NT2/D1 (cell line): Measurements from ENCODE around the gene REPS2.

Experiments
- DNase-seq: peaks from one replicate; pipeline ENCODE4 v3.0.0-alpha.2; 2011; ENCODE audit warnings: low read depth, low spot score
- H3K27me3 ChIP-seq: 2 replicates; pipeline ENCODE4 v1.6.0; 2011; ENCODE audit warnings: mild to moderate bottlenecking; ENCODE audit not compliant: insufficient read length, insufficient read depth
- H3K36me3 ChIP-seq: 2 replicates; pipeline ENCODE4 v1.6.1; 2011; ENCODE audit warnings: mild to moderate bottlenecking, low read length, mixed read lengths; ENCODE audit not compliant: insufficient read depth, insufficient read length
- H3K4me1 ChIP-seq: 2 replicates; pipeline ENCODE4 v1.5.1; 2011; ENCODE audit not compliant: insufficient read depth, insufficient read length
- H3K4me3 ChIP-seq: 2 replicates; pipeline ENCODE4 v1.5.1; 2011; ENCODE audit warnings: low read depth; ENCODE audit not compliant: insufficient read length
- H3K9ac ChIP-seq: 2 replicates; pipeline ENCODE4 v1.6.0; 2011; ENCODE audit warnings: low read depth; ENCODE audit not compliant: insufficient read length
- H3K9me3 ChIP-seq: 2 replicates; pipeline ENCODE4 v1.5.1; 2011; ENCODE audit warnings: mild to moderate bottlenecking, low read length; ENCODE audit not compliant: insufficient read depth
- SUZ12 ChIP-seq: IDR thresholded peaks from 2 replicates; pipeline ENCODE4 v1.6.1; 2011; ENCODE audit not compliant: insufficient read length, insufficient read depth; ENCODE audit errors: extremely low read depth
- YY1 ChIP-seq: IDR thresholded peaks from 2 replicates; pipeline ENCODE4 v1.6.1; 2011; ENCODE audit not compliant: insufficient read length, insufficient read depth
- ZNF274 ChIP-seq: IDR thresholded peaks from 2 replicates; pipeline ENCODE4 v1.6.1; 2011; ENCODE audit warnings: mild to moderate bottlenecking, low read depth, low read length

REPS2 gene

GRCh38 chrX:17065100-17065499, 118.6 kb downstream of the REPS2 start:
- no peak for TF ChIP-seq ZNF274
- TF ChIP-seq SUZ12, result no peak
- no peak for TF ChIP-seq YY1
- no peak overlapping the region for H3K9ac ChIP-seq
- no peaks in the 10 kb centered on the region for H3K36me3 ChIP-seq
- no peaks in the 10 kb centered on the region for H3K4me1 ChIP-seq
- H3K9me3 ChIP-seq, result no peaks in the 10 kb centered on the region
- DNase-seq, result no peak
- no peaks in the 10 kb centered on the region for H3K27me3 ChIP-seq
- H3K4me3 ChIP-seq, result no peak overlapping the region

GRCh38 chrX:17067534-17067933, 121.1 kb downstream of the REPS2 start:
- TF ChIP-seq SUZ12 (no peak), YY1 (no peak), ZNF274 (no peak)
- DNase-seq, result no peak
- Histone ChIP-seq H3K36me3 (no peaks in the 10 kb centered on the region), H3K9me3 (no peaks in the 10 kb centered on the region), H3K4me1 (no peaks in the 10 kb centered on the region), H3K27me3 (no peaks in the 10 kb centered on the region), H3K9ac (no peak overlapping the region), H3K4me3 (no peak overlapping the region)

- H3K36me3 ChIP-seq, result no peaks in the 10 kb centered on the region
- TF ChIP-seq YY1 (no peak), SUZ12 (no peak), ZNF274 (no peak)
- no peak overlapping the region for H3K9ac ChIP-seq
- H3K27me3 ChIP-seq, result no peaks in the 10 kb centered on the region
- DNase-seq, result no peak
- H3K4me1 ChIP-seq, result no peaks in the 10 kb centered on the region
- no peak overlapping the region for H3K4me3 ChIP-seq
- H3K9me3 ChIP-seq, result no peaks in the 10 kb centered on the region
Observed at GRCh38 chrX:17072301-17072700, 125.8 kb downstream of the REPS2 start.

- Histone ChIP-seq H3K9ac (no peak overlapping the region), H3K36me3 (no peaks in the 10 kb centered on the region), H3K4me3 (no peak overlapping the region), H3K9me3 (no peaks in the 10 kb centered on the region), H3K4me1 (no peaks in the 10 kb centered on the region), H3K27me3 (no peaks in the 10 kb centered on the region)
- TF ChIP-seq ZNF274 (no peak), YY1 (no peak), SUZ12 (no peak)
- no peak for DNase-seq
Observed at GRCh38 chrX:17072721-17073230, 126.3 kb downstream of the REPS2 start.

GRCh38 chrX:17075004-17075403, 128.5 kb downstream of the REPS2 start:
- H3K27me3 ChIP-seq, result no peaks in the 10 kb centered on the region
- DNase-seq, result no peak
- TF ChIP-seq SUZ12, result no peak
- TF ChIP-seq ZNF274, result no peak
- no peak for TF ChIP-seq YY1
- H3K9ac ChIP-seq, result no peak overlapping the region
- H3K4me1 ChIP-seq, result no peaks in the 10 kb centered on the region
- no peaks in the 10 kb centered on the region for H3K9me3 ChIP-seq
- H3K36me3 ChIP-seq, result no peaks in the 10 kb centered on the region
- no peak overlapping the region for H3K4me3 ChIP-seq

DNA sequence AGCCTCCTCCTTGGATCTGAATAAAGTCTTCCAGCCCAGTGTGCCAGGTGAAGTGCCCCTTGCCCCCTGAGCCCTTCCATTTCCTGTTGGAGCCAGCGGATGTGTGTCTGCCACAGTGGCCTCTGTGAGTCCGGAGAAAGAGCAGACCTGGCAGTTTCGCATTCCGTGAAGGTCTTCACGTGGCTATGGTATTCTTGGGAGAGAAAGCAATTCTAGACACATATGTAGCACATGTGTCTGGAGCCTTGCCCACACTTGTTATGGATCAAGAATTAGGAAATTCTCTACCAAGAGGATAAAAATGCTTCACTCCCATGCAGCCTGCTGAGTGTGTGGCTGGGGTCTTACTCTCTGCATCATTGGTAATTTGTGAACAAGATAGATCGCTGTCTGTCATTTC, 130.9 kb downstream of the REPS2 start:
- no peak for TF ChIP-seq SUZ12
- no peak for TF ChIP-seq YY1
- TF ChIP-seq ZNF274, result no peak
- Histone ChIP-seq H3K27me3 (no peaks in the 10 kb centered on the region), H3K4me1 (no peaks in the 10 kb centered on the region), H3K4me3 (no peak overlapping the region), H3K9ac (no peak overlapping the region), H3K36me3 (no peaks in the 10 kb centered on the region), H3K9me3 (no peaks in the 10 kb centered on the region)
- no peak for DNase-seq

DNA sequence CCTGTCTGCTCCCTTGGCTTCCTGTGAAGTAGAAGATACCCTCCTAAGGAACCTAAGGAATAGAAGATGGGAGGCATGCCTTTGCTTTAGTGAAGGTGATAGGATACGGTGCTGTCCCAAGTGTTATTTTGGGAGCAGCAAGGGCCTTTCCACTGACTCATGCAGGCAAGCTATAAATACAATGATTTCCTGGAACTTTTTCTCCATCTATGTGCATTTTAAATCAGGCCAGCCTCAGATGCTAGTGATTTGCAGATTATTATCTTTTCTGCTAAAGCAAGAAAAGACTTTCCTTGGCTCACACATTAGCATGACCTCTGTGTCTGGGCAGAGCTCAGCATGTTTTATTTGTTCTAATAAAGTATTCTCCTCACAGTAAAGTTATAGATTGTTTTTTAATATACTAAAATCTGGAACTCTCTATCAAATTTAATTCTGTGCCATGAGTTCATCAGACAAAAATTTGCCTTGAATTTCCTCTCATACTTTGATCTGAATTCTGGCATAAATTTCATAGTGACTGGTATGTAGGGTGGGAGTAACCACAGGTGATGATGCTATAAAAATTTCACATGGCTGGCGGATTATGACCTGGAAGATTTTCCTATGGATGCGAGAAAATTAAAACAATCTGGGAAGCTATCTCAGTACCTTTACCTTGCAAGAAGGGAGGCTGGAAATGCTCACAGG, 131.7 kb downstream of the REPS2 start:
- Histone ChIP-seq H3K4me3 (no peak overlapping the region), H3K9ac (no peak overlapping the region), H3K27me3 (no peaks in the 10 kb centered on the region), H3K4me1 (no peaks in the 10 kb centered on the region), H3K9me3 (no peaks in the 10 kb centered on the region), H3K36me3 (no peaks in the 10 kb centered on the region)
- no peak for DNase-seq
- no peak for TF ChIP-seq YY1
- no peak for TF ChIP-seq SUZ12
- no peak for TF ChIP-seq ZNF274
